Measurements from ENCODE around the gene IYD.

The IYD gene

DNA sequence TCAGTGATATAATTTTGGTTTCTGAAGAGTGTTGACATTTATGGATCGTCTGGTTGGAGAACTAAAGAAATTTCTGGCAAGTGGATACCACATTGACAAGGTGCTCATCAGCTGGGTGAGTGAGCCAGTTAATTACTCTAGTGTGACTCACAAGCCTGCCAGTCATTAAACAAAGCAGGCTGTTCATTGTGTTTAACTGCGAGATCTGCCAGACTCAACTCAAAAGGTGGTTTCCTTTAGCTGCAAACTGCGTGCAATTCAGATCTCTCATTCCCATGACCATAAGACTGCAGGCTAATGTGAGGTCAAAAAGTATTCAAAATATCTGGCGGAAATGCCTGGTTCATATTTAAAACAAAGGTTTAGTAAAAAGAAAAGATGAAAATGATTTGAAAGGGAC, 32.5 kb upstream of the IYD start:
- Histone ChIP-seq H3K4me1 (ENCODE audit: insufficient read depth, low read length) (no peaks in the 10 kb centered on the region), H3K4me3 (ENCODE audit: low read depth in 1 of 2, low read length in 2 of 2) (no peak overlapping the region), H4K20me1 (ENCODE audit: insufficient read depth, low read length) (no peaks in the 10 kb centered on the region), H3K4me2 (ENCODE audit: insufficient read depth, low read length) (no peak overlapping the region), H2AFZ (ENCODE audit: low read depth, low read length) (no peak overlapping the region), H3K36me3 (ENCODE audit: insufficient read depth, low read length) (no peaks in the 10 kb centered on the region), H3K27me3 (ENCODE audit: insufficient read depth, low read length, poor library complexity) (peaks cover 6% of the 10 kb centered on the region), H3K9me3 (ENCODE audit: insufficient read depth, low read length, severe bottlenecking) (no peaks in the 10 kb centered on the region), H3K79me2 (ENCODE audit: insufficient read depth, low read length) (no peaks in the 10 kb centered on the region), H3K9ac (ENCODE audit: low read depth, low read length) (no peak overlapping the region), H3K27ac (ENCODE audit: low read length) (no peak overlapping the region)
- no peak for TF ChIP-seq EZH2 (IDR thresholded peaks at IDR 0.05; ENCODE audit: borderline replicate concordance, low read depth, low read length, severe bottlenecking)
- TF ChIP-seq, protein P1, sequence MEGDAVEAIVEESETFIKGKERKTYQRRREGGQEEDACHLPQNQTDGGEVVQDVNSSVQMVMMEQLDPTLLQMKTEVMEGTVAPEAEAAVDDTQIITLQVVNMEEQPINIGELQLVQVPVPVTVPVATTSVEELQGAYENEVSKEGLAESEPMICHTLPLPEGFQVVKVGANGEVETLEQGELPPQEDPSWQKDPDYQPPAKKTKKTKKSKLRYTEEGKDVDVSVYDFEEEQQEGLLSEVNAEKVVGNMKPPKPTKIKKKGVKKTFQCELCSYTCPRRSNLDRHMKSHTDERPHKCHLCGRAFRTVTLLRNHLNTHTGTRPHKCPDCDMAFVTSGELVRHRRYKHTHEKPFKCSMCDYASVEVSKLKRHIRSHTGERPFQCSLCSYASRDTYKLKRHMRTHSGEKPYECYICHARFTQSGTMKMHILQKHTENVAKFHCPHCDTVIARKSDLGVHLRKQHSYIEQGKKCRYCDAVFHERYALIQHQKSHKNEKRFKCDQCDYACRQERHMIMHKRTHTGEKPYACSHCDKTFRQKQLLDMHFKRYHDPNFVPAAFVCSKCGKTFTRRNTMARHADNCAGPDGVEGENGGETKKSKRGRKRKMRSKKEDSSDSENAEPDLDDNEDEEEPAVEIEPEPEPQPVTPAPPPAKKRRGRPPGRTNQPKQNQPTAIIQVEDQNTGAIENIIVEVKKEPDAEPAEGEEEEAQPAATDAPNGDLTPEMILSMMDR (IDR thresholded peaks at IDR 0.05; ENCODE audit: borderline replicate concordance, extremely low read depth, low read length, poor library complexity, severe bottlenecking) = no peak
- DNase-seq (no peak), ATAC-seq (ENCODE audit: insufficient read depth, low read depth) (no peak)

DNA sequence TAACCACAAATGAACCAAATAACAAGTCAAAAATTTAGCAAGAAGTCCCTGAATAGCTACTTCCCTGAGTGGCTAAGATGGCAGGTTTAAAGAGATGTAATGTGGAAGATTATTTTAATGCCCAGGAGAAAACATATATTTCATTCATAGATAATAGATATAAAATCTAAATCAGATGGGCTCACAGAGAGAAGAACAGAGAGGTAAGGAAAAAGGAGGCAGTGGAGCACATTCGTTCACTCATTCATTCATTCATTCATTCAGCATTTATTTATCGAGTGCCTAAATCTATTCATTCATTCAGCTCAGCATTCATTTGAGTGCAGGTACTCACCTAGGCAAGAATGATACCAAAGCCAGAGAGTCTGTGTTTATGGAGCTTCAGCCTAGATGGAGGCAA, 32.1 kb upstream of the IYD start:
- Histone ChIP-seq H3K4me3 (ENCODE audit: low read depth in 1 of 2, low read length in 2 of 2) (no peak overlapping the region), H3K27ac (ENCODE audit: low read length) (no peak overlapping the region), H3K9ac (ENCODE audit: low read depth, low read length) (no peak overlapping the region), H3K36me3 (ENCODE audit: insufficient read depth, low read length) (no peaks in the 10 kb centered on the region), H3K4me1 (ENCODE audit: insufficient read depth, low read length) (no peaks in the 10 kb centered on the region), H3K4me2 (ENCODE audit: insufficient read depth, low read length) (no peak overlapping the region), H2AFZ (ENCODE audit: low read depth, low read length) (no peak overlapping the region), H4K20me1 (ENCODE audit: insufficient read depth, low read length) (no peaks in the 10 kb centered on the region), H3K79me2 (ENCODE audit: insufficient read depth, low read length) (no peaks in the 10 kb centered on the region), H3K9me3 (ENCODE audit: insufficient read depth, low read length, severe bottlenecking) (no peaks in the 10 kb centered on the region), H3K27me3 (ENCODE audit: insufficient read depth, low read length, poor library complexity) (peaks cover 6% of the 10 kb centered on the region)
- TF ChIP-seq, protein P1 (IDR thresholded peaks at IDR 0.05; ENCODE audit: borderline replicate concordance, extremely low read depth, low read length, poor library complexity, severe bottlenecking) = no peak
- TF ChIP-seq EZH2 (IDR thresholded peaks at IDR 0.05; ENCODE audit: borderline replicate concordance, low read depth, low read length, severe bottlenecking) = no peak
- ATAC-seq (ENCODE audit: insufficient read depth, low read depth) (no peak), DNase-seq (no peak)

DNA sequence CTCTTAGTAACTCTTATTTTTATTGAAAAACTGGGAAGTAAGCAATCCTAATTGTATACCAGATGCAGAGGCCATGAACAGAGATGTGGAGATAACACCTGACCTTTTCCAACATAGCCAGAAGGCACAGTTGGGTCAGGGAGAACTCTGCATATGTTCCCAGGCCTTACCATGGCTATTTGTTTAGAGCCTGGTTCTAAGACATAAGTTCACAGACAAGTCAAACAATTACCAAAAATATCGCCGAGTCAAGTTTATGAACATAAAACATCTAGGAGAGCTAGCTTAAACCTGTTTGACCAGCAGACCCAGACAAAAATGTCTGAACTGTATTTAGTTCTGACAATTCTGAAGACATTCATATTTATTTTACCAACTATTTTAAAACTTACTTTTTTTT, 26.7 kb upstream of the IYD start:
- TF ChIP-seq, protein P1 (IDR thresholded peaks at IDR 0.05; ENCODE audit: borderline replicate concordance, extremely low read depth, low read length, poor library complexity, severe bottlenecking) = no peak
- TF ChIP-seq EZH2 (IDR thresholded peaks at IDR 0.05; ENCODE audit: borderline replicate concordance, low read depth, low read length, severe bottlenecking) = no peak
- Histone ChIP-seq H3K4me1 (ENCODE audit: insufficient read depth, low read length) (no peaks in the 10 kb centered on the region), H3K27ac (ENCODE audit: low read length) (no peak overlapping the region), H2AFZ (ENCODE audit: low read depth, low read length) (no peak overlapping the region), H3K4me2 (ENCODE audit: insufficient read depth, low read length) (no peak overlapping the region), H3K36me3 (ENCODE audit: insufficient read depth, low read length) (no peaks in the 10 kb centered on the region), H3K27me3 (ENCODE audit: insufficient read depth, low read length, poor library complexity) (no peaks in the 10 kb centered on the region), H4K20me1 (ENCODE audit: insufficient read depth, low read length) (no peaks in the 10 kb centered on the region), H3K9me3 (ENCODE audit: insufficient read depth, low read length, severe bottlenecking) (no peaks in the 10 kb centered on the region), H3K4me3 (ENCODE audit: low read depth in 1 of 2, low read length in 2 of 2) (no peak overlapping the region), H3K9ac (ENCODE audit: low read depth, low read length) (no peak overlapping the region), H3K79me2 (ENCODE audit: insufficient read depth, low read length) (no peaks in the 10 kb centered on the region)
- ATAC-seq (ENCODE audit: insufficient read depth, low read depth) (no peak), DNase-seq (no peak)

DNA sequence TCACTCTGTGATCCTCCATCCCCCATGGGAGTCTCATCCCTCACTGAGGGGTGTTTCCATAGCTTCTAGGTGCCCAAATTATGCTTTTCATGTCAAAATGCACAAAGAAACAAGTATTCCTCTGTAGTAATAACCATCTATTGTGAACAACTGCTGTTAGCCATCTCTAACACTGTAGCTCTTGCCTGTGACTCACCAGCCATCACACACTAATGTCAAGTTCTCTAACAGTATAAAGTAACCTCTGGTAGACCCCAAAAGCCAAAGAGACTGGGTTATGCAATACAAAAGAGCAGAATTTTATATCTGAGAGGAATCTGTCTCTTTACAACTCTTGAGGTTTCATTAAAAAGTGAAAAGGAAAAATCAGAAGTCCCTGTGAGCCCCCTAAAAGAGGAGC, 25.4 kb upstream of the IYD start:
- Histone ChIP-seq H4K20me1 (ENCODE audit: insufficient read depth, low read length) (no peaks in the 10 kb centered on the region), H3K9me3 (ENCODE audit: insufficient read depth, low read length, severe bottlenecking) (no peaks in the 10 kb centered on the region), H3K4me3 (ENCODE audit: low read depth in 1 of 2, low read length in 2 of 2) (no peak overlapping the region), H3K79me2 (ENCODE audit: insufficient read depth, low read length) (no peaks in the 10 kb centered on the region), H3K27ac (ENCODE audit: low read length) (no peak overlapping the region), H3K4me2 (ENCODE audit: insufficient read depth, low read length) (no peak overlapping the region), H3K36me3 (ENCODE audit: insufficient read depth, low read length) (no peaks in the 10 kb centered on the region), H3K27me3 (ENCODE audit: insufficient read depth, low read length, poor library complexity) (no peaks in the 10 kb centered on the region), H2AFZ (ENCODE audit: low read depth, low read length) (no peak overlapping the region), H3K4me1 (ENCODE audit: insufficient read depth, low read length) (no peaks in the 10 kb centered on the region), H3K9ac (ENCODE audit: low read depth, low read length) (no peak overlapping the region)
- DNase-seq (no peak), ATAC-seq (ENCODE audit: insufficient read depth, low read depth) (no peak)
- TF ChIP-seq, protein P1 (IDR thresholded peaks at IDR 0.05; ENCODE audit: borderline replicate concordance, extremely low read depth, low read length, poor library complexity, severe bottlenecking) = no peak
- no peak for TF ChIP-seq EZH2 (IDR thresholded peaks at IDR 0.05; ENCODE audit: borderline replicate concordance, low read depth, low read length, severe bottlenecking)

Measured in DND-41 (cell line).